Ovary (tissue), 9 donors: Measurements from ENCODE around the gene PROK2. TPM values are rescaled to one million over a fixed set of nuclear protein-coding genes. Genes with fewer than 3 reads are reported as not detected.

Experiments used
- DNase-seq, 5 donors: peaks; one replicate each; pipeline ENCODE4 v3.0.0-alpha.2; 2019 to 2020
- H3K27ac ChIP-seq, 2 donors: fragments of 200-600 bp; one replicate each; pipeline versions ENCODE4 v1.5.1 to v1.8.0; 2019 to 2022
- H3K27me3 ChIP-seq: fragments of 200-600 bp; one replicate; pipeline ENCODE4 v1.8.0; 2022
- H3K36me3 ChIP-seq: fragments of 200-600 bp; sonication (generic); one replicate; pipeline ENCODE4 v1.5.1; 2019
- H3K4me1 ChIP-seq: one replicate; pipeline ENCODE4 v1.8.1; 2013; ENCODE audit warnings: mild to moderate bottlenecking, moderate library complexity; ENCODE audit not compliant: insufficient read depth
- H3K4me3 ChIP-seq: fragments of 200-600 bp; sonication (generic); one replicate; pipeline ENCODE4 v1.5.1; 2017
- H3K9me3 ChIP-seq, 2 donors: fragments of 200-600 bp in 1 of 2; sonication (generic) in 1 of 2; one replicate each; pipeline versions ENCODE4 v1.5.1 to v1.8.1; 2013 to 2019; ENCODE audit warnings: mild to moderate bottlenecking in 1 of 2, moderate library complexity in 1 of 2
- CTCF ChIP-seq, 3 donors: fragments of 450-650 bp in 2 of 3; fragments of 200-600 bp in 1 of 3; IDR thresholded peaks; one replicate each; pipeline versions ENCODE4 v1.5.1 to v1.8.0; 2016 to 2022; ENCODE audit warnings: antibody characterized with exemption in 3 of 3, mild to moderate bottlenecking in 1 of 3
- EP300 ChIP-seq: sonication (generic); formaldehyde crosslinking; IDR thresholded peaks from one replicate; pipeline ENCODE4 v1.6.1; 2017; ENCODE audit warnings: antibody characterized with exemption
- POLR2A ChIP-seq: fragments of 450-650 bp; IDR thresholded peaks from one replicate; pipeline ENCODE4 v1.6.1; 2017; ENCODE audit warnings: antibody characterized with exemption, mild to moderate bottlenecking, moderate library complexity
- WGBS, 3 donors: extraction: QIAGEN DNeasy Blood & Tissue Kit in 1 of 3; methylation state at CpG; one replicate each; pipeline versions ENCODE4 v1.1.5 to v1.1.7; 2013 to 2017; 5-methylcytosine and 5-hydroxymethylcytosine counted together
- intact Hi-C, 4 donors: fragments of 100-400 bp; cut with DNase I; formaldehyde crosslinking; loops; one replicate each; pipeline versions ENCODE4 v1.11.0 to v1.15.1; 2022 to 2023
- polyA plus RNA-seq, 2 donors: library from polyadenylated mRNA; stranded (reverse); fragments of 200-250 nt in 1 of 2; fragments of 350-450 nt in 1 of 2; fragmentation: Illumina TruSeq in 1 of 2; extraction: RNeasy Lipid Tissue Mini Kit (QIAGEN cat#74804) in 1 of 2; gene quantifications; one replicate each; pipeline ENCODE4 v1.2.3, GENCODE V29; 2013 to 2014
- total RNA-seq, 7 donors: library from RNA; depleted of rRNA in 2 of 7; stranded (reverse); fragments of >200 nt in 2 of 7; fragmentation: NEBNext Ultra II Directional in 3 of 7; extraction: Animal tissue kit (Norgen Biotek cat#: 25700) in 3 of 7; gene quantifications; one replicate each; pipeline versions ENCODE4 v1.1.0 to v1.2.4, GENCODE V29; 2016 to 2023
- donor health status: DM: no; HTN: no; CAD: no; lungs with moderate emphysema.
- donor health status: DM: no; HTN: no; CAD: no.
- donor health status: Bipolar disorder and iron deficiency.
- donor health status: DM: yes; HTN: yes; CAD: no.
- donor health status: DM: no; HTN: no; CAD: no.
- donor health status: DM: yes; HTN: yes; CAD: no.

Gene PROK2
- total and polyA plus RNA-seq, 9 donors = 0.08 to 0.45 (median 0.20) TPM; not detected in 4

DNA sequence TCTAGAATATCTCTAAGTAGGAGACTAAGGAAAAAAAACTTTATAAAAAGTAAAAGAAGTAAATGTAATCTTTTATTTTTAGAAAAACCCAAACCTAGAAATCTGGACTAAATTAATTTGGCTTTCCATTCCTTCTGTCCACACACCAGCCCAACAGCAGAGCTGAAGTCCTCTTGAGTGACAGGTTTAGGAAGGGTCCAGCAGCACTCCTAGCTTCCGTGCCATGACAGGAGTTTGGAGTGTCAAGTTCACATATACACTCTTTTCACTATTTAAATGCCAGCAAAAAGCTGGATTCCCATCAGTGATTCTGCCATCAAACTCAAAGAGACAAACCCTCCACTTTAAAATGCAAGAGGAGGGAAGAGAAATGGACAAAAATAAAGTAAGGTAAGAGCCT, 13.1 kb downstream of the PROK2 start:
- H3K9me3 ChIP-seq = no peaks in the 10 kb centered on the region
- no peaks in the 10 kb centered on the region for H3K4me1 ChIP-seq
- 39 to 65% (median 44%) methylated on average over 1 of the region's 1 CpG for WGBS, 3 donors
- TF ChIP-seq EP300 (no peak), CTCF (IDR thresholded peaks at IDR 0.05) (no peak), POLR2A (no peak)
- no peaks in the 10 kb centered on the region for H3K27me3 ChIP-seq
- no peak overlapping the region for H3K4me3 ChIP-seq
- no peak for DNase-seq
- intact Hi-C loops = no loop called here
- H3K27ac ChIP-seq = no peak overlapping the region
- no peaks in the 10 kb centered on the region for H3K36me3 ChIP-seq

- Histone ChIP-seq H3K27me3 (no peaks in the 10 kb centered on the region), H3K36me3 (no peaks in the 10 kb centered on the region), H3K4me3 (no peak overlapping the region), H3K4me1 (no peaks in the 10 kb centered on the region), H3K9me3 (no peaks in the 10 kb centered on the region), H3K27ac (no peak overlapping the region)
- no peak for TF ChIP-seq CTCF (IDR thresholded peaks at IDR 0.05)
- no peak for TF ChIP-seq EP300
- TF ChIP-seq POLR2A = no peak
- intact Hi-C loops = no loop called here
- no peak for DNase-seq
- WGBS, 3 donors = 66 to 75% (median 72%) methylated on average over 5 of the region's 5 CpGs
These were observed 13.8 kb downstream of the PROK2 start for GRCh38 chr3:71771126-71771525.

GRCh38 chr3:71763426-71763825, 21.5 kb downstream of the PROK2 start:
- intact Hi-C loops = no loop called here
- 63 to 71% (median 68%) methylated on average over 5 of the region's 5 CpGs for WGBS, 3 donors
- Histone ChIP-seq H3K9me3 (no peaks in the 10 kb centered on the region), H3K27me3 (no peaks in the 10 kb centered on the region), H3K4me1 (no peaks in the 10 kb centered on the region), H3K36me3 (no peaks in the 10 kb centered on the region), H3K4me3 (no peak overlapping the region), H3K27ac (no peak overlapping the region)
- DNase-seq = no peak
- no peak for TF ChIP-seq CTCF (IDR thresholded peaks at IDR 0.05)
- TF ChIP-seq POLR2A = no peak
- TF ChIP-seq EP300 = no peak

GRCh38 chr3:71760140-71760539, 24.8 kb downstream of the PROK2 start:
- intact Hi-C loops = no loop called here
- no peak for DNase-seq
- H3K9me3 ChIP-seq = no peaks in the 10 kb centered on the region
- no peak overlapping the region for H3K4me3 ChIP-seq
- TF ChIP-seq POLR2A (no peak), CTCF (IDR thresholded peaks at IDR 0.05) (no peak), EP300 (no peak)
- H3K27me3 ChIP-seq = no peaks in the 10 kb centered on the region
- WGBS, 3 donors = 90 to 94% (median 94%) methylated on average over 1 of the region's 1 CpG
- no peak overlapping the region for H3K27ac ChIP-seq
- peaks cover under 1% of the 10 kb centered on the region for H3K4me1 ChIP-seq
- H3K36me3 ChIP-seq = no peaks in the 10 kb centered on the region

DNA sequence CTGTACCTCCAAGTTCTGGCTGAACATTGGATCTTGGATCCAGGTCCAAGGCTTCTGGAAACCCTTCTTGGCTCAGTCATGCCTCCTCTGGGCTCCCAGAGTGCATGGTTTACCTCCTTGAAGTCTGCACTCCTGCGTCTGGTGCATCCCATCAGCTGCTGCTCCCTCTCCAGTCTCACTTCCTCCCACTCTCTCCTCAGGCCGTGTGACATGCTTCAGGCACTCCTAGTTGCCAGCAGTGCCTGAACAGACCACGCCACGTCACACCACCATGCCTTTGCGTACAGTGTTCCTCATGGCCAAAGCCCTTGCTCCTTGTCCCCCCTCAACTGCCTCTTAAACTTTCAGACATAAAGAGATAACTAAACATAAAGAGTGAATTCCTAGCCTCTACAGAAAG, 25.5 kb downstream of the PROK2 start:
- TF ChIP-seq POLR2A = no peak
- no peak for TF ChIP-seq EP300
- no peak for TF ChIP-seq CTCF (IDR thresholded peaks at IDR 0.05)
- H3K9me3 ChIP-seq = no peaks in the 10 kb centered on the region
- no peaks in the 10 kb centered on the region for H3K36me3 ChIP-seq
- DNase-seq = no peak
- no peaks in the 10 kb centered on the region for H3K27me3 ChIP-seq
- intact Hi-C loops = no loop called here
- 73 to 79% (median 75%) methylated on average over 5 of the region's 5 CpGs for WGBS, 3 donors
- H3K4me1 ChIP-seq = peaks cover 1% of the 10 kb centered on the region
- no peak overlapping the region for H3K4me3 ChIP-seq
- H3K27ac ChIP-seq = no peak overlapping the region
